Stimulated activated CD4-positive, alpha-beta T cell treated with anti-CD3 and anti-CD28 coated beads, Interleukin-15, amount 100 ng/mL, for 48 hours (primary cell): ENCODE data around the gene UPF1.

ENCODE experiments used
- DNase-seq, 2 donors: peaks; one replicate each; pipeline ENCODE4 v3.0.0-alpha.2; 2020; ENCODE audit warnings: low read depth in 2 of 2

Gene UPF1

GRCh38 chr19:18840288-18841267, 8.8 kb downstream of the UPF1 start:
- DNase-seq = no peak

GRCh38 chr19:18841400-18841799, 9.6 kb downstream of the UPF1 start:
- DNase-seq = no peak

GRCh38 chr19:18842166-18842565, 10.4 kb downstream of the UPF1 start:
- no peak for DNase-seq

- no peak for DNase-seq
Observed at GRCh38 chr19:18843960-18844359, 12.2 kb downstream of the UPF1 start.

- no peak for DNase-seq
Observed at GRCh38 chr19:18844806-18845329, 13.1 kb downstream of the UPF1 start.

GRCh38 chr19:18845961-18846360, 14.2 kb downstream of the UPF1 start:
- no peak for DNase-seq

GRCh38 chr19:18846862-18847548, 15.2 kb downstream of the UPF1 start:
- DNase-seq = peak in 1 of 2 donors; percentile 64

GRCh38 chr19:18847549-18848463, 16.0 kb downstream of the UPF1 start:
- DNase-seq = no peak

GRCh38 chr19:18848878-18849661, 17.3 kb downstream of the UPF1 start:
- no peak for DNase-seq

- no peak for DNase-seq
Observed at GRCh38 chr19:18849838-18850400, 18.2 kb downstream of the UPF1 start.

GRCh38 chr19:18850471-18851375, 19.0 kb downstream of the UPF1 start:
- DNase-seq = no peak

- DNase-seq = no peak
Observed at GRCh38 chr19:18851673-18852325, 20.0 kb downstream of the UPF1 start.

GRCh38 chr19:18852648-18853047, 20.9 kb downstream of the UPF1 start:
- DNase-seq = no peak

- DNase-seq = no peak
Observed at GRCh38 chr19:18853755-18854427, 22.1 kb downstream of the UPF1 start.

- DNase-seq = no peak
Observed at GRCh38 chr19:18854982-18855381, 23.2 kb downstream of the UPF1 start.

GRCh38 chr19:18855647-18856384, 24.1 kb downstream of the UPF1 start:
- no peak for DNase-seq

- no peak for DNase-seq
Observed at GRCh38 chr19:18856385-18857126, 24.8 kb downstream of the UPF1 start.
